Fibroblast of the conjunctiva (primary cell): Measurements from ENCODE around the gene RINL.
"Not testable (repeated sequence)": the region's sequence is repeated elsewhere in the genome, so short reads cannot be mapped to it uniquely, and the experiment has no call there.

Experiments
- DNase-seq: peaks from one replicate; pipeline ENCODE4 v3.0.0-alpha.2; 2010; ENCODE audit warnings: low read depth

The RINL gene

GRCh38 chr19:38875656-38876395 lies 2.2 kb downstream of the RINL start:
- no peak for DNase-seq

GRCh38 chr19:38873400-38873799 lies 4.7 kb downstream of the RINL start:
- not testable (repeated sequence) for DNase-seq

GRCh38 chr19:38870612-38871011 lies 7.5 kb downstream of the RINL start:
- DNase-seq = no peak

GRCh38 chr19:38869836-38870607 lies 8.1 kb downstream of the RINL start:
- no peak for DNase-seq

- DNase-seq = no peak
Observed at GRCh38 chr19:38869160-38869835, 8.8 kb downstream of the RINL start.

- no peak for DNase-seq
Observed at GRCh38 chr19:38868551-38868950, 9.5 kb downstream of the RINL start.

- DNase-seq = no peak
Observed at GRCh38 chr19:38867171-38867780, 10.8 kb downstream of the RINL start.

- no peak for DNase-seq
Observed at GRCh38 chr19:38862321-38863059, 15.6 kb downstream of the RINL start.

- no peak for DNase-seq
Observed at GRCh38 chr19:38861368-38861767, 16.7 kb downstream of the RINL start.

- not testable (repeated sequence) for DNase-seq
Observed at GRCh38 chr19:38859631-38860204, 18.4 kb downstream of the RINL start.

- no peak for DNase-seq
Observed at GRCh38 chr19:38856813-38857212, 21.3 kb downstream of the RINL start.

GRCh38 chr19:38855751-38856150 lies 22.3 kb downstream of the RINL start:
- DNase-seq = not testable (repeated sequence)

- DNase-seq = not testable (repeated sequence)
Observed at GRCh38 chr19:38854961-38855360, 23.1 kb downstream of the RINL start.

- DNase-seq = no peak
Observed at GRCh38 chr19:38853214-38853613, 24.9 kb downstream of the RINL start.

GRCh38 chr19:38852231-38853044 lies 25.6 kb downstream of the RINL start:
- DNase-seq = no peak

- peak; percentile 86 for DNase-seq
Observed at GRCh38 chr19:38851622-38852230, 26.3 kb downstream of the RINL start.

- DNase-seq = no peak
Observed at GRCh38 chr19:38850976-38851621, 27.0 kb downstream of the RINL start.

GRCh38 chr19:38850436-38850975 lies 27.6 kb downstream of the RINL start:
- DNase-seq = no peak

- DNase-seq = peak; percentile 100
Observed at GRCh38 chr19:38849860-38850435, 28.1 kb downstream of the RINL start, which contains the start of gene HNRNPL. TSS of gene HNRNPL (minus strand) at chr19:38849986. CDS start at chr19:38849966, 20 bp downstream.
